ENCODE measurements around the gene SRRM1. TPM values are rescaled to one million over a fixed set of nuclear protein-coding genes. Genes with fewer than 3 reads are reported as not detected.
"Not testable (repeated sequence)": the region's sequence is repeated elsewhere in the genome, so short reads cannot be mapped to it uniquely, and the experiment has no call there.

SRRM1 gene
- total RNA-seq, 4 donors from 2014 or later = 73.0 to 323 (median 97.0) TPM

DNA sequence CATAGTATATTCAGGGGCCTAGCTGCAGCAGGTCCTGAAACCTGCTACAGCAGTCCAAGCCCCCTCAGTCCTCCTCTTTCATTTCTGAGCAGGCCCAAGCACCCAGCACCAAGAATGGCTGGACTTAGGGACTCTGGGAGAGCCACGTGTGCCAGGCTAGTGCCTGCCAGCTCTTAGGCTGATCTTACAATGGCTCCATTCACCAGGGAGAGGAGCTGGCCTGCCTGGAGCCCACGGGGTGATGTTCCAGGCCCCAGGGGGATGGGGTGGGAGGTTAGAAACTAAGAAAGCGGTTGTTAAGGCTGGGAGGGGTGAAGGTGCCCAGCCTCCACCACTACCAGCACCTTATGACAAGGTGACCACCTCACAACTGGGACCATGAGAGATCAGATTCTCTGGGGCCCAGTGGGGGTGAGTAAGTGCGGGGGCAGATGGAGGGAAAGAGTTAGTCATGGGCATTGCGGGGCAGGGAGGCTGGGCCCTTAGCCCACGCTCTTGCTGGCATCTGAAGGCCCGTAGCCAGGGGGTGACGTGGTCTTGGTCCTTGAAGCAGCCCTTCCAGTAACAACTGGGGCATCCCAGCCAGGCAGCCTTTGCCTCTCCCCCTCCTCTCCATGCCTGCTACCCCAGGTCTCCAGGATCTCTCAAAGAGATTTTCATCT, 71.9 kb downstream of the SRRM1 start:
- H3K36me3 ChIP-seq = no peaks in the 10 kb centered on the region
- no peak overlapping the region for H3K4me3 ChIP-seq
- H3K27me3 ChIP-seq = no peaks in the 10 kb centered on the region
- no peak overlapping the region for H3K27ac ChIP-seq
- DNase-seq (ENCODE audit: low spot score in 2 of 2) = no peak
- H3K4me1 ChIP-seq = peaks cover 19% of the 10 kb centered on the region
- WGBS = 75% methylated on average over 8 of the region's 8 CpGs
- no peaks in the 10 kb centered on the region for H3K9me3 ChIP-seq
- TF ChIP-seq POLR2AphosphoS5 (IDR thresholded peaks at IDR 0.05) (no peak), POLR2A (IDR thresholded peaks at IDR 0.05) (no peak), EP300 (IDR thresholded peaks at IDR 0.05) (no peak)
- TF ChIP-seq, protein P1, sequence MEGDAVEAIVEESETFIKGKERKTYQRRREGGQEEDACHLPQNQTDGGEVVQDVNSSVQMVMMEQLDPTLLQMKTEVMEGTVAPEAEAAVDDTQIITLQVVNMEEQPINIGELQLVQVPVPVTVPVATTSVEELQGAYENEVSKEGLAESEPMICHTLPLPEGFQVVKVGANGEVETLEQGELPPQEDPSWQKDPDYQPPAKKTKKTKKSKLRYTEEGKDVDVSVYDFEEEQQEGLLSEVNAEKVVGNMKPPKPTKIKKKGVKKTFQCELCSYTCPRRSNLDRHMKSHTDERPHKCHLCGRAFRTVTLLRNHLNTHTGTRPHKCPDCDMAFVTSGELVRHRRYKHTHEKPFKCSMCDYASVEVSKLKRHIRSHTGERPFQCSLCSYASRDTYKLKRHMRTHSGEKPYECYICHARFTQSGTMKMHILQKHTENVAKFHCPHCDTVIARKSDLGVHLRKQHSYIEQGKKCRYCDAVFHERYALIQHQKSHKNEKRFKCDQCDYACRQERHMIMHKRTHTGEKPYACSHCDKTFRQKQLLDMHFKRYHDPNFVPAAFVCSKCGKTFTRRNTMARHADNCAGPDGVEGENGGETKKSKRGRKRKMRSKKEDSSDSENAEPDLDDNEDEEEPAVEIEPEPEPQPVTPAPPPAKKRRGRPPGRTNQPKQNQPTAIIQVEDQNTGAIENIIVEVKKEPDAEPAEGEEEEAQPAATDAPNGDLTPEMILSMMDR (IDR thresholded peaks at IDR 0.05) = no peak

DNA sequence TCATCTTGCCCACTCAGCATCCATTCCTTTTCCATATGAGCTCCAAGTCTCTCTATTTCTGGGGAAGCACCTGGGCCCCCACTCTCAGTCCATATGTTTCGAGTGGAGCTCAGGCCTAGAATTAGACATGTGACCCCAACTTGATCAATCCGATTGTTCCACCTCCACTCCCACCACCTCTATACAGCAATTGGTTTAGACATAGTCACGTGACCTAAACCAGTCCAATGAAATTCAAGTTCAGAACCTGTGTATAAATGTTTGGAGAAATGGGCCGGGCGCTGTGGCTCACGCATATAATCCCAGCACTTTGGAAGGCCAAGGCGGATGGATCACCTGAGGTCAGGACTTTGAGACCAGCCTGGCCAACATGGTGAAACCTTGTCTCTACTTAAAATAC, 72.6 kb downstream of the SRRM1 start:
- Histone ChIP-seq H3K27ac (no peak overlapping the region), H3K36me3 (no peaks in the 10 kb centered on the region), H3K27me3 (no peaks in the 10 kb centered on the region), H3K4me1 (peaks cover 26% of the 10 kb centered on the region), H3K4me3 (no peak overlapping the region), H3K9me3 (no peaks in the 10 kb centered on the region)
- TF ChIP-seq POLR2A (IDR thresholded peaks at IDR 0.05) = no peak
- TF ChIP-seq, protein P1 (IDR thresholded peaks at IDR 0.05) = no peak
- no peak for TF ChIP-seq POLR2AphosphoS5 (IDR thresholded peaks at IDR 0.05)
- TF ChIP-seq EP300 (IDR thresholded peaks at IDR 0.05) = no peak
- over 99% methylated on average over 7 of the region's 7 CpGs for WGBS
- DNase-seq (ENCODE audit: low spot score in 2 of 2) = no peak

DNA sequence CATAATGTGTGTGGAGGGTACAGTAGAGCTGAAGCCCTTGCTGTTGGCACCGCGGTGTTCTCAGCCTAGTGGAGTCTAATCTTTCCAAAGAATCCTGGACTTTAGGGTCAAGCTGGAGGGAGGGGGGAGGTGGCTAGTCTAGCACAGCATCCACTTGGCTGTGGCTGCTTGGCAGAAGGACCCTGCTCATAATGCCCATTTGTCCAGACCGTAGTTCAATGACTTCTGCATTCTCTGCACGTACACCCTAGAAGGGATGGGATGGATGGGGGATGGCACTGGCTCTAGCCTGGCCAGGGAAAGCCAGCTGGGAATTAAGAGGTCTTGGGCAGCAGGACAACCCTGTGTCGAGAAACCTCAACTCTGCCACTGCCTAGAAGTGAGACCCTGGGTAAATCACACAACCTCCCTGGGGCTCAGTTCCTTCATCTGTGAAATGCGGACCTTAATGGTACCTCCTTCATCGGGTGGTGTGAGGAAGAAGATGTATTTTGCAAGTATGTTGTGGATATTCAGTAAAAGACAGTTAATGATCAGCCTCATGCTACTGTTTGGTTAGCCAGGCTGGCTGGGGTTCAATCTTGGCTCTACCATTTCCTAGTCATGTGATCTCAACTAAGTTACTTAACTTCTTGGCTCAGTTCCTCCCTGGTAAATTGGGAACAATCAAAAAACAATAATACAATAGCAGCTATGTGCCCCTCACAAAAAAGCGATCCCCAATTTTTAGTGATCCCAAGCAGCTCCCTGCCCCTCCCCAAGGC, 75.0 kb downstream of the SRRM1 start:
- Histone ChIP-seq H3K27ac (no peak overlapping the region), H3K36me3 (no peaks in the 10 kb centered on the region), H3K27me3 (no peaks in the 10 kb centered on the region), H3K9me3 (no peaks in the 10 kb centered on the region), H3K4me1 (peaks cover 28% of the 10 kb centered on the region), H3K4me3 (no peak overlapping the region)
- 80% methylated on average over 8 of the region's 8 CpGs for WGBS
- TF ChIP-seq, protein P1 (IDR thresholded peaks at IDR 0.05) = no peak
- no peak for TF ChIP-seq POLR2A (IDR thresholded peaks at IDR 0.05)
- no peak for TF ChIP-seq POLR2AphosphoS5 (IDR thresholded peaks at IDR 0.05)
- TF ChIP-seq EP300 (IDR thresholded peaks at IDR 0.05) = no peak
- no peak for DNase-seq (ENCODE audit: low spot score in 2 of 2)

DNA sequence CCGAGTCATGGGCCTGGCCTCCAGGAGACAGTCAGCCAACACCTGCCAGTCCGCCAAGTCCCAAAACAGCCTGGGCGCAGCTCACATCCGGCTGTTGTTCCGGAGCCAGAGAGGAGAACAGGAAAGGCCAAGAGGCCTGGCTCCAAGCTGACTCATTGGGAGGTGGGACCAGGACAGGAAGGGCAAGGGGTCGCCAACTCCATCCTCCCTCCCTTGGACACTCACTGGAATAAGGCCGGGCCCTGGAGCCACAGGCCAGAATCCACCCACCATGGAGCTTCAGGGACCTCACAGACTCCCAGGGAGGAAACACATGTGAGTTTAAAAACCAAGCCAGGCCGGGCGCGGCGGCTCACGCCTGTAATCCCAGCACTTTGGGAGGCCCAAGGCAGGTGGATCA, 77.0 kb downstream of the SRRM1 start:
- WGBS = 60% methylated on average over 8 of the region's 12 CpGs
- peaks cover 31% of the 10 kb centered on the region for H3K4me1 ChIP-seq
- H3K27ac ChIP-seq = peak overlapping the region; percentile 29
- H3K36me3 ChIP-seq = no peaks in the 10 kb centered on the region
- TF ChIP-seq POLR2AphosphoS5 (IDR thresholded peaks at IDR 0.05) (peak in 1 of 3 donors; percentile 88), POLR2A (IDR thresholded peaks at IDR 0.05) (no peak)
- H3K4me3 ChIP-seq = no peak overlapping the region
- H3K9me3 ChIP-seq = no peaks in the 10 kb centered on the region
- peak; percentile 86 to 88 for DNase-seq (ENCODE audit: low spot score in 2 of 2)
- H3K27me3 ChIP-seq = no peaks in the 10 kb centered on the region

DNA sequence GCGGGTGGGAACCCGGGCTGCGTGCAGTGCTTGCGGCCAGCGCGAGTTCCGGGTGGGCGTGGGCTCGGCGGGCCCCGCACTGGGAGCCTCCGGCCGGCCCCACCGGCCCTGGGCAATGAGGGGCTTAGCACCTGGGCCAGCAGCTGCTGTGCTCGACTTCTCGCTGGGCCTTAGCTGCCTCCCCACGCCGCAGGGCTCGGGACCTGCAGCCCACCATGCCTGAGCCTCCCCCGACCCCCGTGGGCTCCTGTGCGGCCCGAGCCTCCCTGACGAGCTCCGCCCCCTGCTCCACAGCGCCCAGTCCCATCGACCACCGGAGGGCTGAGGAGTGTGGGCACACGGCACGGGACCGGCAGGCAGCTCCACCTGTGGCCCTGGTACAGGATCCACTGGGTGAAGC, 78.4 kb downstream of the SRRM1 start:
- Histone ChIP-seq H3K36me3 (no peaks in the 10 kb centered on the region), H3K9me3 (no peaks in the 10 kb centered on the region), H3K4me3 (no peak overlapping the region), H3K27me3 (no peaks in the 10 kb centered on the region), H3K27ac (no peak overlapping the region), H3K4me1 (peaks cover 32% of the 10 kb centered on the region)
- TF ChIP-seq EP300 (IDR thresholded peaks at IDR 0.05) = no peak
- no peak for TF ChIP-seq POLR2A (IDR thresholded peaks at IDR 0.05)
- TF ChIP-seq, protein P1 (IDR thresholded peaks at IDR 0.05) = no peak
- no peak for TF ChIP-seq POLR2AphosphoS5 (IDR thresholded peaks at IDR 0.05)
- WGBS = no CpG with 5 or more reads among the region's 31 CpGs
- DNase-seq (ENCODE audit: low spot score in 2 of 2) = no peak

DNA sequence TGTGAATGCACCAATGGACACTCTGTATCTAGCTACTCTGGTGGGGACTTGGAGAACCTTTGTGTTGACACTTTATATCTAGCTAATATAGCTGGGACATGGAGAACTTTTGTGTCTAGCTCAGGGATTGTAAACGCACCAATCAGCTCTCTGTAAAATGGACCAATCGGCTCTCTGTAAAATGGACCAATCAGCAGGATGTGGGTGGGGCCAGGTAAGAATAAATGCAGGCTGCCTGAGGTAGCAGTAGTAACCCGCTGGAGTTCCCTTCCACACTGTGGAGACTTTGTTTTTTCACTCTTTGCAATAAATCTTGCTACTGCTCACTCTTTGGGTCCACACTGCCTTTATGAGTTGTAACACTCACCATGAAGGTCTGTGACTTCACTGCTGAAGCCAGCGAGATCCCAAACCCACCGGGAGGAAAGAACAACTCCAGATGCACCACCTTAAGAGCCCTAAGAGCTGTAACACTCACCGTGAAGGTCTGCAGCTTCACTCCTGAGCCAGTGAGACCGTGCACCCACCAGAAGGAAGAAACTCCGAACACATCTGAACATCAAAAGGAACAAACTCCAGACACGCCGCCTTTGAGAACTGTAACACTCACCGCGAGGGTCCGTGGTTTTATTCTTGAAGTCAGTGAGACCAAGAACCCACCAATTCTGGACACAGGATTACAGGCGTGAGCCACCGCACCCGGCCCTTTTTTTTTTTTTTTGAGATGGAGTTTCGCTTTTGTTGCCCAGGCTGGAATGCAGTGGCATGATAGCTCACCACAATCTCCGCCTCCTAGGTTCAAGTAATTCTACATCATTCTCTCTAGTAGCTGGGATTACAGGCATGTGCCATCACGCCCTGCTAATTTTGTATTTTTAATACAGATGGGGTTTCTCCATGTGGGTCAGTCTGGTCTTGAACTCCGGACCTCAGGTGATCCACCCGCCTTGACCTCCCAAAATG, 79.3 kb downstream of the SRRM1 start:
- peaks cover 37% of the 10 kb centered on the region for H3K4me1 ChIP-seq
- WGBS = 64% methylated on average over 21 of the region's 21 CpGs

More for the DNA sequence above, 79.3 kb downstream of the SRRM1 start:
- peak overlapping the region; percentile 20 for H3K4me3 ChIP-seq
- not testable (repeated sequence) for H3K27me3 ChIP-seq; DNase-seq (ENCODE audit: low spot score in 2 of 2); H3K36me3 ChIP-seq; H3K9me3 ChIP-seq; H3K27ac ChIP-seq
